Activated CD8-positive, alpha-beta memory T cell treated with anti-CD3 and anti-CD28 coated beads for 4 hours (primary cell): ENCODE data around the gene NR3C2.

ENCODE experiments used
- DNase-seq, 2 donors: peaks; one replicate each; pipeline ENCODE4 v3.0.0-alpha.2; 2020; ENCODE audit warnings: low read depth in 2 of 2

The NR3C2 gene

DNA sequence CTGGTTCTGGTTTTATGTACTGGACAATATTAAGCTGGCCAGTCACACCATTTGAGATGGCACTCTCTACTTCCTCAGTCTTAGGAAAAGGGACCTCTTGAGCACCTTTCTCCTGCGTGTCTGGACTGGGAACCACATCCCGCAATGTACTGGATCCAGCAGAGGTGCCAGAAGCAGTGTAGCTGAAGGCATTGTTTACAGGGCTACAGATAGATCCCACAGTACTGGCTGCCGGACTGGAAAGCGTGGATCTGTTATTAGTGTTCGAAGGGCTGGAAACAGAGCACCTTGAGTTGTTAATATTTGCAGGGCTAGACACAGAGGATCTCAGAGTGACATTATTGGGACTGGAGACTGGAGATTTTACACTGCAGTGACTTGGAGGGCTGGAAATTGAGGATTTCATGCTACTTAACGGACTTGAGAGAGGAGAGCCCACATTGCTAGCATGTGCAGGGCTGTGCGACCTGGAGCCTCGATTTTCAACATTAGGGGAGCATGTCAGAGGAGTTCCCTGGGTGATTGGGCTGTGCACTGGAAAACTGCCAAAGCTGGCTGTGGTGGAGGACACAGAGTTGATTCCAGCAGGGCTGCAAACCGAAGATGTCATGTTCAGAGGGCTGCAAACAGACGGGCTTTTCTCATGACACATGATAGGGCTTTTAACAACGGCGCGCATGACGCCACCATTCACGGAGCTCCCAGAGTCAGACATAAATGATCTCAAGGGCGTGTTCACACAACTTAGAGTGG is 6.4 kb downstream of the NR3C2 start:
- DNase-seq = no peak

DNA sequence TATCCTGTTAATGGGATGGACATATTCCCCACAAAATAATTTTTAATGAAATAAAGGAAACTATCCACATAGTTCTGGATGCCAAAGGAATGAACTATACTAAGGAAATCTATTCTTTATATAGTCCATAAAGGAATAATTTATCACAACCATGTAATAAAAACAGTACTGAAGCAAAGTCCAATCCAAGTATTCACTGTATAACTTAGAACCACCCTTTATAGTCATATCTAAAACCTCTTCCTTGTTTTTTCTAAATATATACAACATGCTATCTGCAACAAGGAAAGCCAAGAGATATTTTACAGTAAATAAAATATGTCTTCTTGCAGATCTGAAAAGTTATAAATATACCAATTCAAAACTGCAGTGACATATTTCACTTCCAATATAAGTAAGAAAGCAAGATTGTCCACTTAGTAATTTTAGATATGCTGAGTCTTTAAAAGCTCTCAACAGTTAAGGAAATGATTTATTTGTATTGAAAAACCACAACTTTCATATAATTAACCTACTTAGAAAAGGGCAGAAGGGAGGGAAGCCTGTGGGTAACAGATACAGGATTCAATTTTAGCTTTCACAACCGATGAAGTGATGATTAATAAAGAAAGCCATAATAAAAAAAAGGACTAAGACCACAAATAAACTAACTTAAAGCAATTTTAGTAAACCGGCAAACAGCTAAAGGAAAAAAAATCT is 8.0 kb downstream of the NR3C2 start:
- no peak for DNase-seq

DNA sequence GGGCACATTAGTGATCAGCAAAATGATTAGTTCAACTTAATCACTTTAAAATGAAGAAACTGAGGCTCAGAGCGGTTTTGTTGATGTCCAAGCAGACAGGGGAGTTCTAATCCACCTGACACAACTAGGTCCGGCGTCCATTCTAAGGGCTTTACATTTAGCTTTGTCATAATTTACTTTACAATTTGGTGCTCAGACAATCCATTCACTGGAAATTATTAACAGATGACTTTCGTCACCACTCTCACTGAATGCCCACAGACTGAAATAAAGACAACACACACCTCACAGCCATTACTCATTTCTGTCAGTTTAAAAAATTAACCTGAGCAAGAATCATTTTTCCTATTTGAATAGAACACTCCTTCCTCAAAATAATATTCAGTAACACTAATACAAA is 10.8 kb downstream of the NR3C2 start:
- DNase-seq = no peak

DNA sequence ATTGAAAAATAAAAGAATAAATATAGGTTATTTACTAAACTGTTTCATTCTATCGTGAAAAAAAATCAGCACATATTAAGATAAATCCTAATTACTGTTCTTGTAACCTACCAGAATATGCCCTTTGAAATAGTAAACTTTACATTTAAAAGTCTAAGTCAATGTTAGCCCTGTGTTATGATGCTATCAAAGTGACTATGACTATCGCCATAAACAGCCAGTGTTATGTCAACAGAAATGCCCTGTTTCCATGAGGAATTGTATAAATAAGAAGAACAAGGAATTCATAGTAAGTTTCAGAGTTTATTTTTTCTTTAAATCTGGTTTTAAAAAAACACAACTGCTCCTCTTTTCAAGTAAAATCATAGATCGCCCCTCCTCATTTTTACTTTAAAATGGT is 11.4 kb downstream of the NR3C2 start:
- DNase-seq = no peak

DNA sequence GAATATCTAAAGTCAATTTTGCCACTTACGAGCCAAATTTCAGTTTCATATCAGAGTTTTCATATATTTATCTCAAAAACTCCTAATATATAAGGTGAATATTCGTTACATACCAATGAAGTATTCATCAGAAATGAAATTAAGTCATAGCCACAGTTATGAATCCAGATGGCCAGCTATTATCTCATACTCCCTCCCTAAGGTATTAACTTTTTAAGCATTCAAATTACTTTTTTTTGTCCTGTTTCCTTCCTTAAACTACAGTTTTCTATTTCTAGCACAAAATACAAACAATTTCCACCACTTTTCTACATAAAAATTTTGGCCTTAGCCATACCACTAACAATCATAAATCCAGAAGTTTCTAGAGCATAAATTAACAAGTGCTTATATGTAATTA is 13.0 kb downstream of the NR3C2 start:
- no peak for DNase-seq

DNA sequence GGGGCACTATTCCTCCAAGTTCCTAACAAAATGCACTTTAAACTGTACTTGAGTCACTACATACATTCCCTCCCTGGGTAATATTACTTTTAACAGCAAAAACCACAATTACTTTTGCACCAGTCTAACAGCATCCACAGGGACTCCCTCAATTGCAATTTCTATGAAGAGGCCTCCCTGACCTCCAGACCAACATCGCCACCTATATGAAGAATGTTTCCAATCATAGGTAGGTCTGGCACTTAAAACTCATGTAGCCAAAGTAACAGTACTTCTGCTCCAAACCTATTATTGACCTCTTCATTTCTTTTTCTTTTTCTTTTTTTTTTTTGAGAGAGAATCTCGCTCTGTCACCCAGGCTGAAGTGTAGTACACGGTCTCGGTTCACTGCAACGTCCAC is 15.6 kb downstream of the NR3C2 start:
- DNase-seq = no peak

DNA sequence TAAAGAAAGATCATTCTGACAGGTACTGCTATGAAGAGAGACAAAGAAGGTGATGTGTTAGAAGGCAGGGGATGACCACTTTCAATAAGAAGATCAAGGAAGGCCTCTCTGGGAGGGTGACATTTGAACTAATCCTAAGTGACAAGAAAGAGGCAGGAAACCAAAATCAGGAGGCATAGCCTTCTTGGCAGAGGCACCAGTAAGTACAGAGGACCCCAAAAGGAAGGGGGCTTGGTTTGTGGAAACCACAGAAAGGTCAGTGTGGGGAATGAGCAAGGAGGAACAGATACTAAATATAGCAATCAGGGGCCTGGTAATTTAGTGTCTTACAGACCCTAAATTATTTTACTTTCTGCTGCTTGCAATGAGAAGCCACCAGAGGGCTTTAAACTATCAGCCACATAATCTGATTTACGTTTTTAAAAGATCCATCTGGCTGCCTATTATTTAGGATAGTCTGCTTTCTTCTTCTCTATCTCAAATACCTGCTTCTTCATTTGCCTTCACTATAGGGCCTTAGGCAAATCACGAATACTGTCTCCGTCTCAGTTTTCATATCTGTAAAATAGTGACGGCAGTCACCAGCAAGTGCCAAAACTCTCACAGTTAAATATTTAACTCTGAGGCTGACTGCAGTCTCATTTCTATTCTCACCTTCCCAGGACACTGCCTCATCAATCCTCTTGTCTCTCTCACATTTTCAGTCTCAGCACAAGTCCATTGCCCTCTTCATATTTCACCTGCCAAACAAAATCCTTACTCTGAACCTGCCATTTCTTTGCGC is 16.7 kb downstream of the NR3C2 start:
- no peak for DNase-seq

DNA sequence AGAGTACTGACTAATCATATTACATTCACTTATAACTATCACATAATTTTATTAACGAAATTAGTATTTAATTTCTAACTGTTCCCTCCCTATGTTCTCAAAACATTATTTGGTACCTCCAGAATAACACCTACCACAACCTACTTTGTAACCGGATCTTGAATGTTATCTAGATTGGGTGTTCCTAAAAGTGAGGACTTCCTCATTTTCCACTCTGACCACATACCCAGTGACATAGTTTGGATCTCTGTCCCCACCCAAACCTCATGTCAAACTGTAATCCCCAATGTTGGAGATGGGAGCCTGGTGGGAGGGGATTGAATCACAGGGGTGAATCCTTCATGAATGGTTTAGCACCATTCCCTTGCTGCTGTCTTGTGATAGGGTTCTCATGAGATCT is 21.8 kb downstream of the NR3C2 start:
- no peak for DNase-seq

DNA sequence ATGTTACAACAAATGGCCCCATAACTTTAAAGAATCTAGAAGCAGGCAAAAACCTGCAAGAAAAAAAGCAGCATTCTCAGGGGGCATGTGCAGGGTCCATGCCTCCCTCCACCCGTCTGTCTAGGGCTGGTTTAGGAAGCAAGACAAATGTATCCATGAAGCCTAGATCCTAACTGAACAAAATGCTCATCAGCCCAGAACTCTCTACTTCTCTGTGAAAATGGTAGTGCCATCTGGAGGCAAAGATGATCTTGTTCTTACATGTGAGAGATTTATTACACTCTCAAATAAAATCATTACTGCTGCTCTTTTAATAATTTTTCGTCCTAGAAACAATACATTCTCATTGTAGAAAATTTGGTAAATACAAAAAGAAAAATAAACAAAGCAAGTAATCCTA is 26.7 kb downstream of the NR3C2 start:
- DNase-seq = no peak

DNA sequence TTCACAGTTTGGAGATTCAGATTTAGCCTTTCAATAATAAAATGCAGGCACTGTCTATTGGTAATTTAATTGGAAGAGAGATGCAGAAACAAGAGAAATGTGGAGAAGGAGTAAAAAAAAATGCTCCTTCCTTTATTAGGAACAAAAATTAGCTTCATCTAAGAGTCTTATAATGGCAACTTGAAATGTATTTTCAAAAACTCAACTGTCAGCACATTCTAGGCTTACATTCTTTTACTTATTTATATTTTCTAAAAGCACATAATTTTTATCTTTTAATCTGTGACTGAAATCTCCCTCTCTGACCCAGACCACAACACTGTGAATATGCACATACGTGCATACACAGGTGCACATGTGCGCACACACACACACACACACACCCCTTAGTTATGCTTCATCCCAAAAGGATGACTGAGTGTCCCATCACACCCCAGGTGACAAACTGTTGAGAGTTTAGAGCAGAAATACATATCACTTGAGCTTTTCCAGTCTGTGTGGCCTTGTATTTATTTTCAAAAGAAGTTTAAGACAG is 29.7 kb downstream of the NR3C2 start:
- DNase-seq = no peak

DNA sequence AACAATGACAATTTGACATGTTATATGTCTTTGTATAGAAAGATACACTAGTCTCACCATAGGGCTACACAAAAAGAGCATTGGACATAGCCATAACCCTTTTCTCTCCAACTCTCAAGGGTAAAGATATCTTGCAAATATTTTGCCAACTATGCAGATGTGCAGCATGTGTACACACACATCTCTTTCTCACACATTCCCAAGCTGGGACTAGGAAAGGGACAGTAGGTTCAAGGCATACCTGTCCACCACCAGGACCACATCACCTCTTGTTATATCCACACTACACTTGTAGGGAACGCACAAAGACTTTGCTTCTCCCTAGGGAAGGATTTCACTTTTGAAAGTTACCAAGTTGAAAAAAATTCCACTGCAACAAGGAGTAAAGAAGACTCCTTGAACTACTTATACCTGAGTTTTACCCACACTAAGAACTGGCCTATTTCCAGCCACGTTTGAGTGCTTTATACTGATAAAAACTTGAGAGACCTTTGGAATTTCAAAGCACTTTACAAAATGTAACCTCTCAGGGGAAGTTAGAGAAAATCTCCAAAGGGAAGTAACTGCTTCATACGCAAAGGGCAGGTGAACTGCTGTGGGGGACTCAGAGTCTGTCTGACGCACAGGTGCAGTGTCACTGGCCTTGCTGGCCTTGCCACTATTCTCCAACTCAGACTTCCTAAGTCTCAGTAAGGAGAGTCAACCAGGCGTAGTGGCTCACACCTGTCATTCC is 36.9 kb downstream of the NR3C2 start:
- no peak for DNase-seq

DNA sequence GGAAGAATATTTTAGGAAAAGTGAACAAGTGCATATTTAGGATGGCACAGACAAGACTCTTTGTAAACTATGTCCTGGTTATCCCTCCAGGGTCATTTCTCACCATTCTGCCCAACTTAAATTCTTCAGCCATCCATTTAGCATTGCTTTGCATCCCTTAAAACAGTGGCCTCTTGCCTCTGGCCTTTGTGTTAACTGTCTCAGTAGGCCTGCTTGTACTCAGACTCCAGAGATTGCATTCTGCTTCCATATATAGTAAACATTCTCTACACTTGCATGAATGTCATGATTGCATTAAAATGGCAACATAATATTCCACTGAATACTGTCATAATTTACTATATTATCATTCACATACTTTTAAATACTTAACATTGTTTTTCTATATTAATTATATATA is 43.2 kb downstream of the NR3C2 start:
- no peak for DNase-seq

DNA sequence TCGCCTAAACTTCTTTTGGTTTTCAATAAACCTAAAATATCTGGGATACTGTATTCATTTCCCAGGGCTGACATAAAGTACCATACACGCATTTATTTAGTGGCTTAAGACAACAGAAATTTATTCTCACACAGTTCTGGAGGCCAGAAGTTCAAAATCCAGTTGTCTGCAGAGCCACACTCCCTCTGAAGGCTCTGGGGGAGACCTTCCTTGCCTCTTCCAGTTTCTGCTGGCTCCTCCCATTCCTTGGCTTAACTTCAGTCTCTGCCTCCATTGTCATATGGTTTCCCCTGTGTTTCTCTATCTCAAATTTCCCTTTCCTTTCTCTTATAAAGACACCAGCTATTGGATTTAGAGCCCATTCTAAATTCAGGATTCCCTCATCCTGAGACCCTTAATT is 44.4 kb downstream of the NR3C2 start:
- no peak for DNase-seq

DNA sequence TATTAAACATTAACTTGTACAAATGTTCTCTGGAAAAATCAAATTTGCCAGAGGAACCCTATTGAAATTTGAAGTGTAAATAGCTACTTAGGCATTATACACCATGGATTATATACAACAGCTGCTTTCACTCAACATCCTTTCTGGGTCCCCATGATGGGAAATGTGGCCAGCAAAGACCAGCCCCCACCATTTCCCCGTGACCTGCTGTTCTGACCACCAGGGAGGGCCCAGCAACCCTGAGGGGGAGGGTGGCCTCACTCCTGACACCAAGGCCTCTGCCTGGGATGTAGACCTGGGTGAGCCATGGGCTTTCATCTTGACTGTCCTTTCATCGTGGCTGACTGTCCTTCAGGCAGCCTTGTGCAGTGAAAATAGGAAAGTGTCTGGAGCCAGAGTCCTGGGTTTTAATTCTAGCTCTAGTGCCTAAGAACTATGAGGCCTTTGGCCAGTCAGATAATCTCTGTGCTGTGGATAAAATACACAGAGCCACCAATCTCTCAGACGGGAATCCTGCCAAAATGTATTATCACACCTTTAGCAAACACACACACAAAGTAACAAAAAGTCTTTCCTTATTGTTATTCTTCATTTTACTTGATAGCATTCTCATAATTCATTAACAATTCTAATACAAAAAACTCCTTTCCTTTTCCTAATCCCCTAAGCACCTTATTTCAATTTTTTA is 45.1 kb downstream of the NR3C2 start:
- no peak for DNase-seq

DNA sequence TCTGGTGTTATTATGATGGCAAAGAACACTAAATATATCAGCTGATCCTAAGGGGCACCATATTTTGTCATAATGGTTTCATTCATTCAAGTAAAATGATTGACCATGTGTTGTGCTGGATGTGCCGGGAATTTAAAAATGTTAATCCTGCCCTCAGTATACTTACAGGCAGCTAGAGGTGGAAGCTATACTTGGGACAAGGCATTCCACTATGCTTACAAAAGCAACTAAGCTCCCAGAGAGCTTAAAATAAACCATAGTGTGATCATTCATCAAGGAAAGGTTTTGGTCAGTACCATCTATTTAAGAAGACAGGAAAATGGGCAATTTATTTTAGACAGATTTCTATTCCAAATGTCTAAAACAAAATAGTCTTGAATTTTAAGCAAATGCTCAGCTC is 46.4 kb downstream of the NR3C2 start:
- DNase-seq = no peak

DNA sequence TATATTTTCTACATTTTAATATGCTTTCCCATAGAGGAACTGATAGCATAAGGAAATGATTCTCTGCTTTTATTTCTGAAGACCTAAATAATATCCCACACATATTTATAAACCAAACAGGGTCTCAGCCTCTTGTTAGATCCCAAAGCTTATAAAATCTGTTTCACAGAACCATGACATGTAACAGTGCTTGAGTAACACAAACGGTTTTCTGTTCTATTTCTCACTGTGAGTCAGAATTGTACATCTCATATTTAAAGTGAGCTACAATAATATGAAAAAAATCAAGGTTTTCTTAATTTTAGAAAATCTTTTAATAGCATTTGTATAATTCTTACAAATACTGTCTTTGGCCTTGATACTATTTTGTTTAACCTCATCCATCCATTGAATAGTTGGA is 51.2 kb downstream of the NR3C2 start:
- DNase-seq = no peak

DNA sequence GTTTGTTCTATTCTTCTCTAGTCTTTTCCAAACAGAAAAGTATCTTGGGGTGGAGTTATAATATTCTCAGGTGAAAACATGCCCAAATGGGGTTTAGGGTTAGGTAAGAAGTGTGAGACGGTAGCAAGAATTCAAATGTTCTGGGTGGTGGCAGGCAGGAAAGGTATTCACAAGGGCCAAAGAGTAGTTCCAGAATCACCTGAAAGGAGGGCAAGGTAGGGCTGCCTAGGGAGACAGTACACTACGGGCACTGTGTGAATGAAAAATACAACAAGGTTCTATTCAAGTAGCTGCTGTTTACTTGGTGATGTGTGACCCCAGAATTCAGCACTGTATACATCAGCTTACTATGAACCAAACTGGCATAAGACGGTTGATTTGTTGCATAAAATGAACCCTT is 51.9 kb downstream of the NR3C2 start:
- no peak for DNase-seq

DNA sequence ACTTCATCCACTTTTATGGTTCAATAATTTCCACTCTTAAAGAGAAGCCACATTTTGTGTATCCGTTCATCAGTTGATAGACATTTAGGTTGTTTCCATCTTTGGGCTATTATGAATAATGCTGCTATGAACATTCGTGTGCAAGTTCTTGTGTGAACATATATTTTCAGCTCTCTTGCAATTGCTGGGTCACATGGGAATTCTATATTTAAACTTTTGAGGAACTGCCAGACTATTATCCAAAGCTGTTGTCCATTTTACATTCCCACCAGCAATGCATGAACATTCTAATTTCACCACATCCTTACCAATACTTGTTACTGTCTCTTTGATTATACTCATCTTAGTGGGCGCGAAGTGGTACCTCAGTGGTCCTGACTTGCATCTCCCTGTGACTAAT is 61.9 kb downstream of the NR3C2 start:
- no peak for DNase-seq

DNA sequence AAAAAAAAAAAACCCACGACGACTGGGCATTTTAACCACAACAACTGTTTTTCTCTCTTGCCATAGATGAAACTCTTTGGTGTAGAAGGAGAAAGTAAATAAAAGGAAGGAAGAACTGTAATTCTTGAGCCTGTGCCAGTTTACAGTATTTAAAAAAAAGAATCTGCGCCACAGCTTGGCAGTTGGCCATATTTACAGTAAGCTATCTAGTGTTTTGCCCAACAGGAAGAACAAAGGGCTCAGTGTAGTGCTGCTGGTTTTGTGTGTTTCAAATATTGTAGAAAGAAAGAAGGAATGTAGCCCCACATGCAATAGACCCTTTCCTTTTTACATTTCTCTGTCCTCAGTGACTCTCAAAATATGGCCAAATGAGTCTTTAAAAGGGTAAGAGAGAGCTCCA is 66.1 kb downstream of the NR3C2 start:
- DNase-seq = no peak

DNA sequence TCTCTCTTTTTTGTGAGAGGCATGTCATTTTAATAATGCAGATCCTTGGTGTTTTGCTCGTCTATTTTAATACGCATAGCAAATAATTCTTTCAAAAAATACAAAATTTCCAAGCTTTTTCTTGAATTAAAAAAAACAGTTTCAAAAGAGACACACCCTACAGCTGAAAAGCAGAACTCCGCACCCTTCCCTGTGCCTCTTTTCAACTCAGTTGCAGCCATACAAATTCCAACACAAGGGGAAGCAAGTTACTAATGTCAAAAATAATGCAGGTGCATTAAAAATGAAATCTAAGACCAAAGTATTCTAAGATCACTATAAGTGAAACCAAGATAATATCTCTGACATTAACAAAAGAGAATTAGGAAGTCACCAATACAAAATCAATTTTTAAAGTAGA is 66.6 kb downstream of the NR3C2 start:
- no peak for DNase-seq

DNA sequence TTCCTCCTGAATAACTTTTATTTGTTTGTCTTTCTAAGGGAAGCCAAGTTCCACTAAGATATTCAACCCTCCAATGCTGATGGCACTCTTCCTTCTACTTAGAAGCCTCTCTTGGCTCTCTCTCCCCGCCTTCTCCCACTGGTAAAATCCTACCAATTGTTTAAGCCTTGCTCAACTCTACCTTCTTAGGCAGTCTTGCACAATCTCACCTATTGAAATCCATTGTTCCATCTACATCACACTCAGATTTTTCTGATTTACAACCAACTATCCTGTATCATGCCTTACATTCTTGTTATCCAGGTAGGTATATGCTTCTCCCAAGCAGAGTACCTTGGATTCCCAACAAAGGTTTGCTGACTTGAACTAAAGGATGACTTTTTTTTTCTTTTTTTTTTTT is 69.1 kb downstream of the NR3C2 start:
- no peak for DNase-seq
